NCI-H510A (cell line): ENCODE data around the gene MAD1L1.

Experiments used
- DNase-seq: peaks from one replicate; lab custom pipeline; 2025; lab: John Stamatoyannopoulos, UW

MAD1L1 gene

DNA sequence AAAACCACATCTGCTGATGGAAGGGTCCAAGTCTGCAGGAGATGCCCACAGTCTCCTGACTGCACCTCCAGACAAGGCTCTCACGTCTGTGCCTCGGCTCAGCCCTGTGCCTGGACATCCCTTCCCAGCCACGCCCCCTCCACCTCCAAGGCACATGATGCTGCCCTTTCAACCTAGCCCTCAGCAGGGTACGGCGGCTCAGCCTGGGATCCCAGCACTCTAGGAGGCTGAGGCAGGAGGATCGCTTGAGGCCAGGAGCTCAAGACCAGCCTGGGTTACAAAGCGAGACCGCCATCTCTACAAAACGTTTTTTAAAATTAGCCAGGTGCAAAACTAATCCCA is 14.3 kb downstream of the MAD1L1 start:
- no peak for DNase-seq

DNA sequence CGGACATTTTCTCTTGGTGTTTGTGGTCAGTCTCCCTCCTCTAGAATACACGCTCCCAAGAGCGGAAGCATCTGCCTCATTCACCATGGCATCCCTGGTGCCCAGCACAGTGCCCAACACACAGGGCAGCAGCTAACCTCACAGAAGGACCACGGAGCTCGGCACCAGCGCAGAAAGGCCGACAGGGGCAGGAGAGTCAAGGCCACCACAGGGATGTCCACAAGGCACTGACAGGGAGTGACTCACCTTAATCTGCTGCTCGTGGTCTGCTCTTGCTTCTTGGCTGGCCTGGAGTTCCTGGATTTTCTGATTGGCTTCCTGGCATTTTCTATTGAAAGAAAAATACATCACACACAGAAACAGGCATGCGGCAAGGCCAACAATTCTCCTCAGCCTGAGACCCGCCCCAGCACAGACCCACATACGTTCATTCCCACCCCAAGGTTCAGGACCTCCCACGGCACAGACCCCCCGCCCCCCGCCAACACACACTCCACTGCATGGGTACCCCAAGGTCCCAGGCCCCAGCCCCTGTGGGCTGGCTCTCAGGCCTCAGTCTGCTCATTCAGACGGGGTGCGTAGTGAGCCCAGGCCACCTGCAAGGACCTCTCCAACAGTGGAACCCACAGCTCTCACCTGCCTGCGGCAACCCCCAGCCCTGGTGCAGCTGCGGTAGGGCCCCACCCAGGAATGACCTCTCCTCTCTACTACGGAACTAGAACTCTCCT is 14.9 kb downstream of the MAD1L1 start:
- DNase-seq = no peak

DNA sequence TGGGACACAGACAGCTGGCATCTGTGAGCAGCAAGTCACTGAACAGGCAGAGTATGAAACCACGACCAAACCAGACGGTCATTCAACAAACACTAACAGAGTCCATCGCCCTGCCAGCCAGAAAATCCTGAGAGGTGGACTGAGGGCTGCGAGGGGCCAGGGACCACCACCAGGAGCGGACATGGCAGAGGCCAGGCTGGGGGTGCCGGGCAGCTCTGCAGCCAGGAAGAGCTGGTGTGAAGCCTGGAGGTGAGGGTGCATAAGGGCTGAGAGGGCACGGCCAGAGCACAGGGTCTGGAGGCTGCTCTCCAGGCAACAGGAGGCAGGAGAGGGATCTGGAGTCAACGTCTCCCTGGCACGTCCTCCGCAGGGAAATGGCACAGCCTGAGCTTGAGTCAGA is 15.5 kb downstream of the MAD1L1 start:
- DNase-seq = no peak

DNA sequence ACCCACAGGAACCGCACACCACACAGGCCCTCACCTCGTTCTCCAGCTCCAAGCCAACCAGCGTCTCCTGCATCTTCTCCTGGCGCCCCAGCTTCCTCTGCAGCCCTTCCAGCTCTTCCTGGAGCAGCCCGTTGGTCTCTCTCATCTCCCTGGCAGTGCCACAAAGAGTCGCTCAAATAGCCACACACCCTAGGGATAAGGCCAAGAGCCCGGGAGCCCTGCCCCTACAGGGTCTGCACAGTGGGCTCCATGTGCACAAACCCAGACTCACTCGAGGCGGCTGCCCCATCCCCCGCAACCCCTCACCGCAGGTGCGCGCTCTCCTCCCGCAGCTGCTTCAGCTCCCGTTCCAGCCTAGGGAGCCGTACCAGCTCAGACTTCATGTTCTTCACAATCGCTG is 16.9 kb downstream of the MAD1L1 start:
- no peak for DNase-seq

DNA sequence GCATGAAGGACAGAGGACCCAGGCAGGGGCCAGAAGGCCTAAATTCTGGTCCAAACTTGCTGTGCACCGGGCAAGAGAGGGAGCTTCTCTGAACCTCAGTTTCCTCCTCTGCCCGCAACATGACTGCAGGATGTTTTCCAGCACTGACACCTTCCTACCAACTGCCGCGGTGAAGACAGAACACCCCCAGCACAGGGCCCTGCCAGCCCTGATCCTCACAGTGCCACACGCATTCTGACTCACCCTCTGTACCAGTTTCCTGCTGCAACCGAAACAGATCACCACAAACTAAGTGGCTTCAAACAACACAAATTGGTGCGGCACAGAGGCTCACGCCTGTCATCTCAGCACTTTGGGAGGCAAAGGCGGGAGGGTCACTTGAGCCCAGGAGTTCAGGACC is 18.1 kb downstream of the MAD1L1 start:
- DNase-seq = no peak

DNA sequence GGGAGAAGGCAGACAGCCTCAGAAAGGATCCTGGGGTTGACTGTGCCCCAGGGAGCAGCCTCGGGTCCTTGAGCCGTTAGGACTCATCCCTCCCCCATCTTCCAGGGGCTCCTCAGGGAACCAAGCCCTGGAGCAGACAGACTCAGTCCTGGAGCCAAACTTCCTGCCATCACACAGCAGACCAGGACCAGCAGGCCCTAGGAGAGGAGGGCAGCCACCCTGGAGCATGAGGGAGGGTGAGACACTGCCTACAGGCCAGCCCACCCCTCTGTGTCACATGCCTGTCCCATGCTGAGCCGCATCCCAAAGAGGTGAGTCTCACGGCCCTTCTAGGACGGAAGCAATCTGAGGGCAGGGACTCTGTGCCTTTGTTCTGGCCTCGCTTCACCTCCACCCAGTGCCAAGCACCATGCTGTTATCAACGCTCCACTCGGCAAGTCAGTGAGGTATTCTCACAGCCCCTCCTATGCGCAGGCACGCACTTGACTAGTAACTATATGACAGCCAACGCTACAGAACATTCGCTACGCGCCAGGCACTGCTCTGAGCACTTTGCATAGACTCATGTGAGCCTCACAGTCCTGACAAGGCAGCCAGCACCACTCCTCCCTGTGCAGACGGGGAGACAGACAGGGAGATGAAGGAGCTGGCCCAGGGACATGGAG is 19.1 kb downstream of the MAD1L1 start:
- DNase-seq = no peak

DNA sequence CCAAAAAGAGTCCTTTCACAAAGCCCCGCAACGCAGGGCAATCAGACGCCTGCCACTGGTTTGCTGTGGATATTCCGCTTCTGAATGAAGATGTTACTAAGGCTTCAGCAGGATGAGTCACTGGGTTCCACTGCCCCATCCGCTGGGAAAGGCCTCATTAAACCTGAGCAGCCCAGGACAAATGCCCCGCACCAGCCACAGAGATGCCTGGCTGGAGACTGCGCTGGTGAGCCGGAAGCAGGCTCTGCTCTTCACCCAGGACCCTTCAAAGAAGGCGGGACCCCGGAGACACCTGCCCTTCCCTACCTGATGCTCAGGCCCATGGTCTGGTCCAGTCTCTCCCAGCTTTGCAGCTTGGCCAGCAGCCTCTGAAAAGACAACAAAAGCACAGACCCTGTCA is 19.8 kb downstream of the MAD1L1 start:
- no peak for DNase-seq

DNA sequence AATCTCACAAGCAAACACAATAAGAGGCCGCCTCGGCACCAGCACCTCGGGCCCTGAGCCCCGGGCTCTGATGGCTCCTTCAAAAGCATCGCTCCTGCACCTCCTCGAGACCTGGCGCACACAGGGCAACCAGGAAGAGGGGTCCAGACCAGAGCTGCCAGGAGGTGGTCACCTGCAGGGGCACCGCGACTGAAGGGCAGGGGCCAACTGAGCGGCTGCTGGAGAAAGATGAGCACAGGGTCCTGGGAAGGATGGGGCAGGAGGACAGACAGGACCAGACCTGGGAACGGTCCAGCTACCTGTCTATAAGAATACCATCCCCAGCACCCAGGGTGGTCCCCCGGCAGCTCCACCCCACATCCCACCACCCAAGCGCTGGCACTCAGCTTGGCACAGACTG is 20.8 kb downstream of the MAD1L1 start:
- no peak for DNase-seq

DNA sequence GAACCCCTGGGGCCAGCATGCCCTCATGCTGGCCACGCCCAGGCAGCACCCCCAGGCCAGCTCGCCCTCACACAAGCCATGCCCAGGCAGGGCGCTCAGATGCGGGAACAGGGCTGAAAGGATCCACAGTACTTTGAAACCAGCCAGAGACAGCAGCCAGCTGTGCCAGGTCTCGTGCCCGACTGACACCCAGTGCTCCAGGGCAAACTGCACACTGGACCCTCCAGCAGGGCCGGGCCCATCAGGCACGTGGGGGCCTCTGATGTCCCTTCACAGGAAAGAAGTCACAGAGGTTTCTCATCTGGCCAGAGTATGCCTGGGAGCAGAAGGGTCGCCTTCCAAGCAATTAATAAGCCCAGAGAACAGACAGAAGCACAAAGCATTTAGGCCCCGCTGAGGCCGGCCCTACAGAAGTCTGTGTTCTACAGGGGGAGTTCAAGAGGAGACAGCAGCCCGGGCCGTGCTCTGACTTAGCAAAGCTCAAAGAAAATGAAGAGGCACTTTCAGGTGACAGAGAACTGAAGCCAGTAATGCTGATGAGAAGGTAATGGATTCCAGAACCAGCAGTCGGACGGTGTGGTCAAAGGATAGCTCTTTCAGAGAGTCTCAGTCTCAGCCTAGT is 21.4 kb downstream of the MAD1L1 start:
- DNase-seq = no peak

DNA sequence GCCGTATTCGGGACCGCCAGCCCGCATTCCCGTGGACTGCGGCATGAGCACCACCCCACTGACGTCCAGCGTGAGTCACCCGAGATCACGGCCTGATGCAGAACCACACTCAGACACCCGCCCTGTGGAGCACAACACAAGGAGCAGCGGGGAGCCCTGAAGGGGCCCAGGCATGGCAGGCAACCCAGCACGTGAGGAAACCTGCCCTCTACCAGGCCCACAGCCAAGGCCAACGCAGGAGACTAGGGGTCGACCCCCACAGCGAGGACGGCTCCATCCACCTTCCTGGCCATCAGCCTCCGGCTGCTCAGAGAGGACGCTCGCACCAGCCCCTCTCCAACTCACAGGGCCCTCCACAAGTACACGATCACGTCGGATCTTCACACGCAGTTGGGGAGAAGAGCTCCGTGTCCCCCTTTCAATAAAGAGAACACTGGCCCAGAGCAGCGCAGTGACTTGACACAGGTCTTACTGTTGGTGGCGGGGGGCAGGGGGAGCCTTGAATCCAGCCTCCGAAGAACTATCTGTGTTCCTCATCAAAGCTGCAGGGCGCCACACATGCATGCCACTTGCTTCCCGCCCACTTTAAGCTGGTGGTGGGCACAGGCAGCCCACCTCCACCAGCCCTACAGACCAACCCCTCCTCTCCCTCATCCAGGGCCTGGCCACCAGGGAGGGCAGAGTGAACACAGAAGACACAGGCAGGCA is 22.0 kb downstream of the MAD1L1 start:
- DNase-seq = no peak

DNA sequence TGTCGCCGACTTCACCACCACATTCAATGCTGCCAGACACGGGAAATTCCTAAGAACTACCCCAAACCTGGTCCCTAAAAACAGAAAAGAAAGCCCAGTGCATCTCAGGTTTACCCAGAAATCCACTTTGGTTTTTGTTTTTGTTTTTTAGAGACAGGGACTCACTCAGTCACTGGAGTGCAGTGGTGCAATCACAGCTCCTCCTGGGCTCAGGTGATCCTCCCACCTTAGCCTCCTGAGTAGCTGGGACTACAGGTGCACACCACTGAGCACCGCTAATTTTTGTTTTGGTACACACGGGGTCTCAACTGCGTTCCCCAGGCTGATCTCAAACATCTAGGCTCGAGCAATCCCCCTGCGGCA is 22.8 kb downstream of the MAD1L1 start:
- DNase-seq = no peak

DNA sequence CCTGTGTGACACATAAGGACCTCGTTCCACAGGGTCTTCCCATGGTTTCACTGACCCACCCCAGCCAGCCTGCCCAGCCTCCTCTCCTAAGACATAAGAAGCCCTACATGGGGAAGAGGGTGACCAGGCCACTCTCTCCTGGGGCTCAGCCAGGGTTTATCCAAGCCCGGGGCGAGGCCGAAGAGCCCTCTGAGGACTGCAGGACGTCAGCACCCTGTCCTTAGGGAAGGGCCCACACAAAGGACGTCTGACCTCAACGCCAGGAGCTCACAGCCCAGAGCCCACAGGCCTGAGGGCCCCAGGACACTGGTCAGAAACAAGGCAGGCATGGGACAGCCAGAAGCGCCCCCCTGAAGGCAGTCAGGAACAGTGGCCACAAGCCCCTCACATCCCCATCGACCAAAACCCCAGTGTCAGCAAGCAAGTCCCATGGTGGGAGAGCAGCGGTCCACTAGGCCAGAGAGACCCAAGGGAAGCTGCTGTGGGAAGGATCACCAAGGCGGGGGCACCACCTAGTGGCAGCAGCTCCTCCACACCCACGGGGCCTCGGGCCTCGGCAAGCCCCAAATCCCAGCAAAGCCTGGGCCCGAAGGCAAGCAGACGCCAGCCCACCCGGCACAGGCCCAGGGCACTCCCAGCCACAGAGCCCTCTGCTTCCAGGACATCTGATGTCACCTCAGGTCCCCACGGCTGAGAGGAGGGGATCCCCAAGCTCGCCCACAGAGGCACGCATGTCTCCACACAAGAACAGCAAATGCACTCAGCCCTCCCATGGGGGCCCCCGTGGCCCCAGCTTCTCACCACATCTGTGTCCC is 23.4 kb downstream of the MAD1L1 start:
- peak; percentile 67 for DNase-seq

DNA sequence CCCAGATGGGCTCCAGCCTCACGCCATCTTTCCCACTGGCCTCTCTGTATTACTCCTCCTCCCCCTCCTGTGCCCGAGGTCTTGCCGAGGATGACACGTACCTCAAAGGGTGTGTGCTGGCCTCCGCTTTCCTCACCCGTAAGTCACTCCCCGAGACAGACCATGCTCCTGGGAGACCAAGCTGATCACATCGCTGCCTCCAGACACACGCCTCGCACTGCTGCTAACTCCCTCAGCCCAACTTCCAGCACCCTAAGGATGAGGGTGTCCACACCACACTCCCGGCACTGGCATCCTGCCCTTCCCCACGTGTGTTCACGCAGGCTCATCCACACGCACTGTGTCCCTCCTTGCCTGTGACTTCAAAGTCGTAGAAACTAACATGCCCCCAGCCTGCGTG is 24.0 kb downstream of the MAD1L1 start:
- no peak for DNase-seq

DNA sequence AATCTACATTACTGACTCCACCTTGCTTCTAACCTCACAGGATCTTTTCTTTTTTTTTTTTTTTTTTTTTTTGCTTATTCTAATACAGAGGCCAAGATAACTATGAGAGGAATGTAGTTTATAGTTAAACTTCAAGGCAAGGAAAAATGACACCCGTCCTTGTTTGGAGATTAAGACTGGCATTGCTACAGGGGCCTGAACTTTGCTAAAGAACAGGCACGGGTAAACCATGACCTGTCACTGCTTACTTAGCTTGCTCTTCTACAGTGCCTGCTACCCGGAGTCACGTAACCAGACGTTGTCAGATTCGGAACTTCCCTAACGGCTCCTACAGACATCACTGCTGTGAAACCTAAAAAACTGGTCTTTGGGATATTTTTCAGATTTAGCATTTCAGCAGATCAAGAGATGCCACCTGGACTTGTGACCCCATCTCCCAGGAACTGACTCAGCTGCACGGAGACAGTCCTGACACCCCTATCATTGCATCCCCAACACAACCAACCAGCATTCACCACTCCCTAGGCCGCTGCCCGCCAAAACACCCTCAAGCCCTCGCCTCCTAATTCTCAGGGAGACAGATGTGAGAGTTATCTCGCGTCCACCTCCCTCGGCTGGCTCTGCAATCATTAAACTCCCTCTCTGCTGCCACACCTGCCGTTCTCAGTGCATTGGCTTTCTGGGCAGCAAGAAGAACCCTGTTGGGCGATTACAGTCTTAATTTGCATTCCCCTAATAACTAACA is 27.5 kb downstream of the MAD1L1 start:
- DNase-seq = no peak

DNA sequence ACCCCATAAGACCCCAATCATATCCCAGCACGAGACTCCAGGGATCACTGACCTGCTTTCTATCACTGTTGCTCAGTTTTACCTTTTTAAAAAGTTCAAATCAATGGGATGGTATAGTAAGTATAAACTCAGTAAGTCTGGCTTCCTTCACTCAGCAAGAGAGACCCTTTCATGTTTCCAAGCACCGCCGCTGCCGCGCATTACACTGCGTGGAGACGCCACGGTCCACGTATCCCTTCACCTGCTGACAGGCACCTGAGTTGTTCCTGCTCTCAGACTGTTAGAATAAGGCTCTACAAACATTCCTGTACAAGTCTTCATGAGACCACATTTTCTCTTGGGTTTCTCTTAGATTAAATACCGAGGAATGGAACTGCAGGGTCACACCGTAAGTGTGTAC is 28.3 kb downstream of the MAD1L1 start:
- DNase-seq = no peak

DNA sequence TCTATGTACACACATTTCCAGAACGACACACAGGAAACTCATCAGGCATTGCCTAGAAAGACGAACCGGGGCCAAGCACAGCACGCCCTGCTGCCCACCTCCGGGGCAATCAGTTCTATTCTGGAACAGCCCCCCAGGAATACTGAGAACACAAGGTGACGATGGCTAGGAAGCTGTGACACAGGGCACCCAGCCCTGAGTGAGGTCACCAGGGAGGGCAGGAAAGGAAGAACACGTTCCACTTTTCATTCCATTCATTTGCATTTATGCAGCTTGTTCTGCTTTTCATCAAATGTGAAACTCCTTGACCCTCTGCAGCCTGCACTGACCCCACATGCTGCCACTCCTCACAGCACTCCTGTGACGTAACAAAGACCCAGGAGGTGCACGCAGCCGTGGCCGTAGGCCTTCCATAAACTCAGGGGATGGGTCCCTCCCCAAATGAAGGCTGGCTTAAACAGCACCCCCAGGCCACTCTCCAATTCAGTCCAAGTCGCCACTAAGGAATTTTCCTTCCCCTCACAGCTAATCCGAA is 28.9 kb downstream of the MAD1L1 start:
- DNase-seq = no peak

DNA sequence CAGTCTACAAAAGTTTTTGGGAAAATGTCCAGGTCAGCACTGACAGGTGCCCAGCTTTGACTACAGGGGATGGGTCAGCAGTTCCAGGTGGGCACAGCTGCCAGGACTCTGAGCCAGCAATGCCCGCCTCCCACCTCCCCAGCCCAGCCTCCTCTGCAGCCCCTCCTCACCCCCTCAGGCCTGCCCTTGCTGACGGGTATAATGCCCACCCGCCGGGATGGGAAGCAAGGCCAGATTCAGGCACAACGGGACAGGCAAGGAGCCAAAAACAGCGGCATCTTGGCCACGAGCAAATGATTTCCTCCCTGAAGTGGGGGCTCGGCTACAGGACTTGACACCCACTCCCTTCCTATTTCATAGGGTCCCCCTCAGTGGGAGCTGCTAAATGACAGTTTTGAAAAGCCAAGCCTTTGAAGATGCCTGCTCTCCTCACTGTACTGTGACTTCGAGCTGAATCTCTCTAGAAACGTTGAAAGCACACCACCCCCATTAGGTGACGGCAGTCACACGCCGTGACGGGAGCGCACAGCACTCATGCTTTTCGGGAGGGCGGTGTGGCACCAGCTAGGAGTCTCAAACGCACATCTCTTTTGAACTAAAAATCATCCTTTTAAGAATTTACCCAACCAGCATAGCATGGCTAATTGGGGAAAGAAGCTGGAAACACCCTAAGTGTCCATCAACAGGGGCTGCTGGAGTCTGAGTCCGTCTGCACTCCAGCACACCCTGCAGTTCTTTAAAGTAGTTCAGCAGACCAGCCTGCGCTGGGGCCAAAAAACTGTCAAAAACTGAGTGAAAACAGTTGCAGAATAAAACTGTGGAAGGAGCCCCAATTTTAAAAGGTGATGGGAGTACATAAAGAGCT is 29.6 kb downstream of the MAD1L1 start:
- no peak for DNase-seq

DNA sequence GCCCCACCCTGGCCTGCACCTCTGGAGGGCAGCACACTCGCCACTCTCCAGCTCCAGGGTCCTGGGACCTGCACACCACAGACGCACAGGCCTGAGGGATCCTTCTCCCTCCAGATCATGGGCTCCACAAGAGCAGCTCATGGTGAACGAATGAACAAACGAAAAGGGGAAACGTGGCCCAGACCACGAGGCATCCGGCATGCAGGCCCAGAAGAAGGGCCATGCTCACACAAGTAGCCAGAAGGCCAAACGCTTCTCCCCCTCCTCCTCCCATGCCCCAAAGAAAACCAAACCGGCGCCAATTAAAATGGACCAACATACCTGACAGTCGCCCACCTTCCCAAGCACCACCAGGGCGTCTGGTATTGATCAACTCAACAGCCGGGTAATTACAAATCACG is 30.4 kb downstream of the MAD1L1 start:
- DNase-seq = no peak

DNA sequence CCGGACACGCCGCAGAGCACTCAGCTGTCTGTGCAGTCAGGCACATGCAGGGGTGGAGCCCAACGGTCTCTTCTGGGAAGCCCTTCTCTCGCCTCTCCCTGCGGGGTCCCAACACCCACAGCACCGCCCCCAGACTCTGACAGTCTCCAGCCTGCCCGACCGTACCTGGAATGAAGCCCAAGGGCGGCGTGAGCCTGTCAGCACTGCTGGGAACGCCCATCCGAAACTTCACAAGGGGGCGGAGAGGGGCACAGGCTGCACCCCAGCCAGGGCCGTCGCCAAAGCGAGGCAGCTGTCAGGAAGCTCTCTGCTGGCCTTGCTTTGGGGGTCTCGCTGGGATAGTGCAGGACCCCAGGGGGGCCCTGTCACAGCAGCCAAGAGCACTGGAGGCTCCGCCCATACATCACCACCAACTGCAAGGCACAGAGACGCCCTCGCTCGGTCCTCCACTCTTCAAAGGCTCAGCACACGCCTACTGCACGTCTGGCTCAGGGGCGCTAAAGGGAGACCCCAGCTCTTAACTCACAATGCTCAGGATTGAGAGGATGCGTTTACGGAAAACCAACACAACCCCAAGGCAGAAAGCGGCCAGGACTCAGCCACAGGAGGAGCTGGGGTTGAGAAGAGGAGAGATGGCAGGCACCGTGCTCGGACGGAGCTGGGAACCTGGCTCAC is 30.9 kb downstream of the MAD1L1 start:
- no peak for DNase-seq

DNA sequence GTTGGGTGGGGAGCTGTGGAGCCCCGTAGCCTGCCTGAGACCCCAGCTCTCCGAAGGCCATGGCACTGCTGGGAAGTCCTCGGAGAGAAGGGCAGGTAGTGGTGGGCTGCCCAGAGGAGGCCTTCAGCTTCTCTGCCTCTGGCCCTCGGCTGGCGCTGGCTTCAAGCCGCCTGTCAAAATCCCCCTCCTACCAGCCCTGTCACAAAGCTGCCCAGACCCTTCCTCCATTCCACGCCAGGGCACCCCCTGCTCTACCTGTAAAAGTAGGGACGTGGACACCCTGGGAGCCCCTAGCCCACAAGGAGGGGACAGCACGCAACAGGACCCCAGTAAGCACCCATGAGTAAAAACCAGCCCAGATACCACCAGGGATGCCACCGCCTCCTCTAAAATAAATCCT is 31.6 kb downstream of the MAD1L1 start:
- no peak for DNase-seq
